Measurements from ENCODE around the gene C1QTNF9. TPM values are rescaled to one million over a fixed set of nuclear protein-coding genes. Genes with fewer than 3 reads are reported as not detected.
A peak's percentile ranks its signal among the peaks of the same experiment; 100 is the strongest.
"Not testable (repeated sequence)": the region's sequence is repeated elsewhere in the genome, so short reads cannot be mapped to it uniquely, and the experiment has no call there.

Gene C1QTNF9
- total RNA-seq, 1 donor from 2014 or later = not detected

DNA sequence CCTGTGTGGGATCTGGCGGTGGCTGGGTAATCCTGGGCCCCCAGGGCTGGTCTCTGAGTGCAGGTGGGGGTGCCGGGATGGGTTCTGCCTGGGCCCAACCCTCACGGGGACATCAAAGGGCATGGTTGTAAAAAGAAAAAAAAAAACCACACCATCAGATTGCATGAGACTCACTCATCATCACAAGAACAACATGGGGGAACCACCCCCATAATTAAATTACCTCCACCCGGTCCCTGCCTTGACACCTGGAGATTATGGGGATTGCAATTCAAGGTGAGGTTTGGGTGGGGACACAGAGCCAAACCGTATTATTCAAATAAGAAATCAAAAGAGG, 14.3 kb downstream of the C1QTNF9 start:
- TF ChIP-seq, protein P1, sequence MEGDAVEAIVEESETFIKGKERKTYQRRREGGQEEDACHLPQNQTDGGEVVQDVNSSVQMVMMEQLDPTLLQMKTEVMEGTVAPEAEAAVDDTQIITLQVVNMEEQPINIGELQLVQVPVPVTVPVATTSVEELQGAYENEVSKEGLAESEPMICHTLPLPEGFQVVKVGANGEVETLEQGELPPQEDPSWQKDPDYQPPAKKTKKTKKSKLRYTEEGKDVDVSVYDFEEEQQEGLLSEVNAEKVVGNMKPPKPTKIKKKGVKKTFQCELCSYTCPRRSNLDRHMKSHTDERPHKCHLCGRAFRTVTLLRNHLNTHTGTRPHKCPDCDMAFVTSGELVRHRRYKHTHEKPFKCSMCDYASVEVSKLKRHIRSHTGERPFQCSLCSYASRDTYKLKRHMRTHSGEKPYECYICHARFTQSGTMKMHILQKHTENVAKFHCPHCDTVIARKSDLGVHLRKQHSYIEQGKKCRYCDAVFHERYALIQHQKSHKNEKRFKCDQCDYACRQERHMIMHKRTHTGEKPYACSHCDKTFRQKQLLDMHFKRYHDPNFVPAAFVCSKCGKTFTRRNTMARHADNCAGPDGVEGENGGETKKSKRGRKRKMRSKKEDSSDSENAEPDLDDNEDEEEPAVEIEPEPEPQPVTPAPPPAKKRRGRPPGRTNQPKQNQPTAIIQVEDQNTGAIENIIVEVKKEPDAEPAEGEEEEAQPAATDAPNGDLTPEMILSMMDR (IDR thresholded peaks at IDR 0.05; ENCODE audit: unreplicated experiment) = no peak
- Mint-ChIP-seq H3K27ac (no peak overlapping the region), H3K9me3 (no peaks in the 10 kb centered on the region), H3K36me3 (no peaks in the 10 kb centered on the region), H3K4me1 (no peaks in the 10 kb centered on the region), H3K4me3 (no peak overlapping the region), H3K27me3 (ENCODE audit: low read depth) (peaks cover 32% of the 10 kb centered on the region)
- no peak for DNase-seq (ENCODE audit: low spot score in 2 of 2, unreplicated experiment in 2 of 2)

DNA sequence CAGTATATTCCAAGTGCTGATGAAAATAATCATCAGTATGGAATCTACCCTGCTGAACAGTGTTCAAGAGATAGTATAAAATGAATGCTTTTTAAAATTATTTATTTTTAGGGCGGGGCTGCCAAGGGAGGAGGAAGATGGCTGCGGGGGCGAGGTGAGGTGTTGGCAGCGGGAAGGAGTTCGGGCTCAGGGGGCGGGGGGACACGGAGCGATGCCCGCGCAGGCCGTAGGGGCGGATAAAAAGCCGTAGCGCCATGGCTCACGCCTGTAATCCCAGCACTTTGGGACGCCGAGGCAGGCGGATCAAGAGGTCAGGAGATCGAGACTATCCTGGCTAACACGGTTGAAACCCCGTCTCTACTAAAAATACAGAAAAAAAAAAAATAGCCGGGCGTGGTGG, 18.2 kb downstream of the C1QTNF9 start:
- DNase-seq (ENCODE audit: low spot score in 2 of 2, unreplicated experiment in 2 of 2); H3K4me1 Mint-ChIP-seq; H3K9me3 Mint-ChIP-seq; H3K4me3 Mint-ChIP-seq; H3K27ac Mint-ChIP-seq; H3K36me3 Mint-ChIP-seq: not testable (repeated sequence)
- peaks cover 47% of the 10 kb centered on the region for H3K27me3 Mint-ChIP-seq (ENCODE audit: low read depth)

DNA sequence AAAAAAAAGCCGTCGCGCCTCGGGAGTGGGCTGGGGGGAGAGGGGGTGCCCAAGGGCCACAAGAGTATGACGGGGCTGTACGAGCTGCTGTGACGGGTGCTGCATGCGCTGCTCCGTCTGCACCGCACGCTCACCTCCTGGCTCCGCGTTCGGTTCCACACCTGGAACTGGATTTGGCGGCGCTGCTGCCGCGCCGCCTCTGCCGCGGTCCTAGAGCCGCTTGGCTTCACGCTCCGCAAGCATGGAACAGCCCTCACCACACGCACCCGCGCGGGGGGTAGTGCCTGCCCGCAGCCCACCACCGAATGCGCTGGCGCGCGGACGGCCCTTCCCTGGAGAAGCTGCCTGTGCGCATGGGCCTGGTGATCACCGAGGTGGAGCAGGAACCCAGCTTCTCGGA, 18.8 kb downstream of the C1QTNF9 start:
- no peak for DNase-seq (ENCODE audit: low spot score in 2 of 2, unreplicated experiment in 2 of 2)
- no peaks in the 10 kb centered on the region for H3K4me1 Mint-ChIP-seq
- TF ChIP-seq, protein P1 (IDR thresholded peaks at IDR 0.05; ENCODE audit: unreplicated experiment) = no peak
- H3K27ac Mint-ChIP-seq = no peak overlapping the region
- H3K4me3 Mint-ChIP-seq = peak overlapping the region; percentile 47
- H3K9me3 Mint-ChIP-seq = no peaks in the 10 kb centered on the region
- no peaks in the 10 kb centered on the region for H3K36me3 Mint-ChIP-seq
- peaks cover 51% of the 10 kb centered on the region for H3K27me3 Mint-ChIP-seq (ENCODE audit: low read depth)

GRCh38 chr13:24338721-24339120, 29.3 kb downstream of the C1QTNF9 start:
- Mint-ChIP-seq H3K27me3 (ENCODE audit: low read depth) (peaks cover 20% of the 10 kb centered on the region), H3K4me3 (no peak overlapping the region), H3K27ac (no peak overlapping the region), H3K9me3 (peaks cover 11% of the 10 kb centered on the region), H3K4me1 (no peaks in the 10 kb centered on the region), H3K36me3 (no peaks in the 10 kb centered on the region)
- TF ChIP-seq, protein P1 (IDR thresholded peaks at IDR 0.05; ENCODE audit: unreplicated experiment) = no peak
- DNase-seq (ENCODE audit: low spot score in 2 of 2, unreplicated experiment in 2 of 2) = no peak

DNA sequence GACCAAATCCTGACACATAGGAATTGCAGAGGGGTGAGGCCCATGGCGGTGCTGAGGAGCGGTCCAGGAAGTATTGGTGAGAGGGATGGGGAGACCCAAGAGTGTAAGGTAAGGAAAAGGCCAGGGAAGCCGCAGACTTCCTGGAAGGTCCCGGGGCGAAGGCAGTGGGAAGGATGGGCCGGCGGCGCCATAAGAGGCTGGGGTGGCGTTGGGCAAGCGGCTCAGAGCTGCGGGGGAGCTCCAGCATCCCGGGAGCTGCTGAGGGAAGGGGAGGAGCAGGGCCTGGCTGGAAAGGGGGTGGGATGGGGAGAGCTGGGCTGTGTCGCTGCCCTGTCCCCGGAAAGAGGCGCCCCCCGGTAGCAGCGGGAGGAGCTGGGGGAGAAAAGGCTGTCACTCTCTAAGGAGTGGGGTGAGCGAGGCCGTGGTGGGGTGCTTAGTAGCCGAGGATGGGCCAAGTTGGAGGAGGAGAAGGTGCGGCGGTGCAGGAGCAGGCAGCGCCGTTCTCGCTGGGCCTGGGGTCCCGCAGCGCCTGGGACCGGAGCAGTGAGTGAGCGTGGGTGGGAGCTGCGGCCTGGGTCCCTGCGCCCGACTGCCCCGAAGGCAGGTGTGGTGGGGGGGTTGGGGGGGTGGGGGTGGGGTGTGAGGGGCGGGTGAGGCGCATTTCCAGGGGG, 30.7 kb downstream of the C1QTNF9 start:
- Mint-ChIP-seq H3K27me3 (ENCODE audit: low read depth) (peaks cover 19% of the 10 kb centered on the region), H3K4me3 (no peak overlapping the region), H3K9me3 (peaks cover 11% of the 10 kb centered on the region), H3K27ac (no peak overlapping the region), H3K4me1 (no peaks in the 10 kb centered on the region), H3K36me3 (no peaks in the 10 kb centered on the region)
- TF ChIP-seq, protein P1 (IDR thresholded peaks at IDR 0.05; ENCODE audit: unreplicated experiment) = no peak
- no peak for DNase-seq (ENCODE audit: low spot score in 2 of 2, unreplicated experiment in 2 of 2)

DNA sequence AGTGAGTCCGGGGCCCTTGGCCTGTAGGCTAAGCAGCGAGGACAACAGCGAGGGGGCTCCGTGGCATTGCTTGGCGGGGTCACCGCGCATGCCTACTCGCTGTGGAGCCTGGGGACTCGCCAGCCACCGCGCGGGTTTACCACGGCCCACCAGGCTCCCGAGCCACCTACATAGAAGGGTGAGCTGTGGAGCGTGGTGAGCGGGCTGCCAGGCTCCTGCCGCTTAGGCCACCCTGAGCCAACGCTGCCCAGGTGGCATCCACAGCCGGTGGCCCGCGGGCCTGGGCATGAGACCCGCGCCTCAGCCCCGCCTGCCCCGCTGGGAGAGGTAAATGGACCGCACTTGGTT, 31.2 kb downstream of the C1QTNF9 start:
- H3K9me3 Mint-ChIP-seq = peaks cover 11% of the 10 kb centered on the region
- peaks cover 18% of the 10 kb centered on the region for H3K27me3 Mint-ChIP-seq (ENCODE audit: low read depth)
- H3K4me3 Mint-ChIP-seq = no peak overlapping the region
- no peaks in the 10 kb centered on the region for H3K4me1 Mint-ChIP-seq
- H3K36me3 Mint-ChIP-seq = no peaks in the 10 kb centered on the region
- TF ChIP-seq, protein P1 (IDR thresholded peaks at IDR 0.05; ENCODE audit: unreplicated experiment) = no peak
- no peak overlapping the region for H3K27ac Mint-ChIP-seq
- no peak for DNase-seq (ENCODE audit: low spot score in 2 of 2, unreplicated experiment in 2 of 2)

Data from mesothelial cell of epicardium (in vitro differentiated cells).